RWPE2 (cell line): Measurements from ENCODE around the gene WNT4.

ENCODE experiments used
- ATAC-seq: fragments of 200-7000 bp; cut with Tn5 transposase; 3 replicates; pipeline ENCODE4 v1.9.1; 2021; ENCODE audit warnings: low read depth
- DNase-seq: peaks from one replicate; pipeline ENCODE4 v3.0.0-alpha.2; 2020; ENCODE audit warnings: low spot score
- H3K27ac ChIP-seq: fragments of 450-650 bp; 2 replicates; pipeline ENCODE4 v1.5.1; 2017; ENCODE audit warnings: mild to moderate bottlenecking; ENCODE audit not compliant: poor library complexity, severe bottlenecking
- H3K27me3 ChIP-seq: fragments of 250-450 bp; sonication (Bioruptor Pico); 2 replicates; pipeline ENCODE4 v1.5.1; 2021; ENCODE audit warnings: mild to moderate bottlenecking, moderate library complexity; ENCODE audit not compliant: insufficient read depth, poor library complexity, severe bottlenecking
- H3K36me3 ChIP-seq: fragments of 250-450 bp; sonication (Bioruptor Pico); 2 replicates; pipeline ENCODE4 v1.5.1; 2020; ENCODE audit warnings: low read depth, mild to moderate bottlenecking, moderate library complexity
- H3K4me1 ChIP-seq: fragments of 250-450 bp; sonication (Bioruptor Pico); 2 replicates; pipeline ENCODE4 v1.5.1; 2021; ENCODE audit warnings: mild to moderate bottlenecking, moderate library complexity; ENCODE audit not compliant: insufficient read depth, poor library complexity, severe bottlenecking
- H3K4me3 ChIP-seq: fragments of 250-450 bp; sonication (Bioruptor Pico); 2 replicates; pipeline ENCODE4 v1.5.1; 2021; ENCODE audit warnings: mild to moderate bottlenecking, moderate library complexity; ENCODE audit not compliant: severe bottlenecking
- H3K9me3 ChIP-seq: fragments of 250-450 bp; sonication (Bioruptor Pico); 2 replicates; pipeline ENCODE4 v1.5.1; 2021; ENCODE audit warnings: mild to moderate bottlenecking, moderate library complexity; ENCODE audit not compliant: severe bottlenecking
- CTCF ChIP-seq: fragments of 450-650 bp; IDR thresholded peaks from one replicate; pipeline ENCODE4 v1.5.1; 2017; ENCODE audit warnings: mild to moderate bottlenecking, moderate library complexity; ENCODE audit not compliant: poor library complexity, severe bottlenecking

Gene WNT4

GRCh38 chr1:22104094-22104493 lies 38.8 kb downstream of the WNT4 start:
- H3K36me3 ChIP-seq = peaks cover 71% of the 10 kb centered on the region
- ATAC-seq (no peak), DNase-seq (no peak)
- no peaks in the 10 kb centered on the region for H3K27me3 ChIP-seq
- H3K27ac ChIP-seq = no peak overlapping the region
- no peaks in the 10 kb centered on the region for H3K9me3 ChIP-seq
- no peaks in the 10 kb centered on the region for H3K4me1 ChIP-seq
- H3K4me3 ChIP-seq = no peak overlapping the region
- no peak for TF ChIP-seq CTCF

GRCh38 chr1:22102746-22103145 lies 40.2 kb downstream of the WNT4 start:
- H3K36me3 ChIP-seq = peaks cover 71% of the 10 kb centered on the region
- no peaks in the 10 kb centered on the region for H3K9me3 ChIP-seq

GRCh38 chr1:22101995-22102394 lies 40.9 kb downstream of the WNT4 start:
- Histone ChIP-seq H3K36me3 (peaks cover 73% of the 10 kb centered on the region), H3K9me3 (no peaks in the 10 kb centered on the region), H3K27me3 (no peaks in the 10 kb centered on the region), H3K4me1 (no peaks in the 10 kb centered on the region), H3K27ac (no peak overlapping the region), H3K4me3 (no peak overlapping the region)
- no peak for TF ChIP-seq CTCF
- no peak for DNase-seq
- ATAC-seq = no peak

More at GRCh38 chr1:22102746-22103145, 40.2 kb downstream of the WNT4 start:
- H3K27ac ChIP-seq = no peak overlapping the region
- H3K4me1 ChIP-seq = no peaks in the 10 kb centered on the region
- no peak for TF ChIP-seq CTCF
- no peaks in the 10 kb centered on the region for H3K27me3 ChIP-seq
- ATAC-seq (no peak), DNase-seq (no peak)
- no peak overlapping the region for H3K4me3 ChIP-seq

GRCh38 chr1:22101199-22101598 lies 41.7 kb downstream of the WNT4 start:
- Histone ChIP-seq H3K27ac (no peak overlapping the region), H3K4me3 (no peak overlapping the region), H3K9me3 (no peaks in the 10 kb centered on the region), H3K4me1 (no peaks in the 10 kb centered on the region), H3K27me3 (no peaks in the 10 kb centered on the region), H3K36me3 (peaks cover 76% of the 10 kb centered on the region)
- TF ChIP-seq CTCF = no peak
- ATAC-seq = no peak
- no peak for DNase-seq

- H3K9me3 ChIP-seq = no peaks in the 10 kb centered on the region
- no peak for TF ChIP-seq CTCF
- H3K27ac ChIP-seq = no peak overlapping the region
- peaks cover 76% of the 10 kb centered on the region for H3K36me3 ChIP-seq
- DNase-seq (no peak), ATAC-seq (no peak)
- no peak overlapping the region for H3K4me3 ChIP-seq
- H3K27me3 ChIP-seq = no peaks in the 10 kb centered on the region
- no peaks in the 10 kb centered on the region for H3K4me1 ChIP-seq
Observed at GRCh38 chr1:22100168-22100567, 42.7 kb downstream of the WNT4 start.
